ENCODE data around the gene LIN7B.

Gene LIN7B

GRCh38 chr19:49113762-49114629, at the start of gene LIN7B (continued):
- TF ChIP-seq ZNF280D (tag by site-specific recombination; IDR thresholded peaks at IDR 0.05) (no peak), ZNF654 (tag by site-specific recombination; IDR thresholded peaks at IDR 0.05; ENCODE audit: low read depth) (no peak), ZNF146 (tag by site-specific recombination; IDR thresholded peaks at IDR 0.05) (no peak), ZSCAN16 (tag by site-specific recombination; IDR thresholded peaks at IDR 0.05) (no peak), ZFP3 (tag by site-specific recombination; IDR thresholded peaks at IDR 0.05; ENCODE audit: low read depth) (no peak), ZNF302 (tag by site-specific recombination; IDR thresholded peaks at IDR 0.05; ENCODE audit: low read depth) (no peak), ZSCAN18 (tag by site-specific recombination; IDR thresholded peaks at IDR 0.05) (no peak), ZNF184 (tag by site-specific recombination; IDR thresholded peaks at IDR 0.05) (no peak), SP3 (tag by site-specific recombination; IDR thresholded peaks at IDR 0.05) (peak; percentile 62), SALL2 (tag by site-specific recombination; IDR thresholded peaks at IDR 0.05; ENCODE audit: borderline replicate concordance) (no peak), ZNF658 (tag by site-specific recombination; IDR thresholded peaks at IDR 0.05) (no peak), YY1 (tag by site-specific recombination; IDR thresholded peaks at IDR 0.05) (no peak), ZBTB26 (tag by site-specific recombination; optimal IDR thresholded peaks at IDR 0.05) (no peak), ZXDB (tag by site-specific recombination; IDR thresholded peaks at IDR 0.05) (peak; percentile 63; the same call in 1 of the 2 replicates), PRDM1 (tag by site-specific recombination; IDR thresholded peaks at IDR 0.05) (no peak; the same call in 1 of the 2 replicates), ZNF473 (tag by site-specific recombination; IDR thresholded peaks at IDR 0.05) (no peak), ZNF626 (tag by site-specific recombination; IDR thresholded peaks at IDR 0.05) (no peak), RBAK (tag by site-specific recombination; IDR thresholded peaks at IDR 0.05) (no peak), SCRT2 (tag by site-specific recombination; IDR thresholded peaks at IDR 0.05) (peak; percentile 79), GLI2 (tag by site-specific recombination; IDR thresholded peaks at IDR 0.05; ENCODE audit: borderline replicate concordance, low read depth) (no peak), ZNF514 (tag by site-specific recombination; IDR thresholded peaks at IDR 0.05) (no peak), ZNF664 (tag by site-specific recombination; IDR thresholded peaks at IDR 0.05) (no peak), ZNF121 (tag by site-specific recombination; IDR thresholded peaks at IDR 0.05) (no peak), ZNF138 (tag by site-specific recombination; IDR thresholded peaks at IDR 0.05; ENCODE audit: borderline replicate concordance) (no peak), KLF17 (tag by site-specific recombination; IDR thresholded peaks at IDR 0.05) (no peak), ZNF175 (tag by site-specific recombination; IDR thresholded peaks at IDR 0.05) (no peak), ZNF521 (tag by site-specific recombination; IDR thresholded peaks at IDR 0.05) (no peak), ZFP69B (tag by site-specific recombination; IDR thresholded peaks at IDR 0.05) (no peak), ZNF560 (tag by site-specific recombination; IDR thresholded peaks at IDR 0.05; ENCODE audit: borderline replicate concordance) (no peak), ZBTB21 (tag by site-specific recombination; IDR thresholded peaks at IDR 0.05) (no peak), ZNF2 (tag by site-specific recombination; IDR thresholded peaks at IDR 0.05) (0 out of 2 replicates have a peak, but pooled peaks have one; percentile 48), GLI4 (tag by site-specific recombination; IDR thresholded peaks at IDR 0.05) (no peak), KLF16 (tag by site-specific recombination; IDR thresholded peaks at IDR 0.05) (no peak), ZNF132 (tag by site-specific recombination; IDR thresholded peaks at IDR 0.05; ENCODE audit: borderline replicate concordance) (no peak)

Measured in HEK293 (cell line).